Stimulated activated CD8-positive, alpha-beta memory T cell treated with anti-CD3 and anti-CD28 coated beads, Interleukin-12 subunit alpha, Interleukin-12 subunit beta, amount 100 ng/mL, for 4 hours (primary cell): ENCODE results near the gene MACF1.

Experiments
- DNase-seq: peaks from one replicate; pipeline ENCODE4 v3.0.0-alpha.2; 2020; ENCODE audit warnings: low read depth

MACF1 gene

DNA sequence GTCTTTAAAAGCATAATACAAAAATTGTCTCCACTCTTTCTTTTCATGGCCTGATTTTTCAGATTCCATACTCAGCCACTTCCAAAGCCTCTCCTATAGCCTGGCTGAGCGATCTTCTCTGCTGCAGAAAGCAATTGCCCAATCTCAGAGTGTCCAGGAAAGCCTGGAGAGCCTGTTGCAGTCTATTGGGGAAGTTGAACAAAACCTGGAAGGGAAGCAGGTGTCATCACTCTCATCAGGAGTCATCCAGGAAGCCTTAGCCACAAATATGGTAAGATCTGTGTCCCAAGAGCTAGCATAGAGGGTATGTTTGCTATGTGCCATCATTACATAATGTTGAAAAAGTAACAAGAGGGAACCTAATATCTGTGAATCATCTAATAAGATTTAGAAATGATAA, 156.2 kb downstream of the MACF1 start:
- DNase-seq, result no peak

DNA sequence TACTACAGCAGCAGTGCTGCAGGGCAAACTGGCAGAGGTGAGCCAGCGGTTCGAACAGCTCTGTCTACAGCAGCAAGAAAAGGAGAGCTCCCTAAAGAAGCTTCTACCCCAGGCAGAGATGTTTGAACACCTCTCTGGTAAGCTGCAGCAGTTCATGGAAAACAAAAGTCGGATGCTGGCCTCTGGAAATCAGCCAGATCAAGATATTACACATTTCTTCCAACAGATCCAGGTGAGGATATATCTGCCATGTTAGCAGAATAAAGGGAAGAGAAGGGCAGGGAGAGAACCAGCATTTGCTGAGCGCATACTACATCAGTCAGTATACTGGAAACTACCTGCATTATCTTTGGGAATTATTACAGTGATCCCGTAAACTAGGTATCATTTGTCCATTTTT, 157.0 kb downstream of the MACF1 start:
- DNase-seq, result no peak

DNA sequence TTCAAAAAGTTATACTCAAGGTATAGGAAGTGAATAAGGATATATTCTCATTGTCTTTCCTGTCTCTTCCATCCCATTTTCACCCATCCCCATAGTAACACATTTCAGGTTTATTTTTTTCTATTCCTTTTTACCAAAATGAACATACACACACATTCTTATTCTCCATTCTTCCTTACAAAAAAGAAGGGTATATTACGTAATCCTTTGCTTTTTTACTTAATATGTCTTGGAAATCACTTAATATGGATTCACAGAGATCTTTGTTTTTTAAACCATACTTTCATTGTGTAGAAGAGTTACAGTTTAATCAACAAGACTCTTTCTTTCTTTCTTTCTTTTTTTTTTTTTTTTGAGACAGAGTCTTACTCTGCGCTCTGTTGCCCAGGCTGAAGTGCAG, 158.8 kb downstream of the MACF1 start:
- no peak for DNase-seq

GRCh38 chr1:39368045-39368444, 163.6 kb downstream of the MACF1 start:
- DNase-seq, result no peak

- DNase-seq, result no peak
Measured at GRCh38 chr1:39369565-39369964, 165.1 kb downstream of the MACF1 start.

DNA sequence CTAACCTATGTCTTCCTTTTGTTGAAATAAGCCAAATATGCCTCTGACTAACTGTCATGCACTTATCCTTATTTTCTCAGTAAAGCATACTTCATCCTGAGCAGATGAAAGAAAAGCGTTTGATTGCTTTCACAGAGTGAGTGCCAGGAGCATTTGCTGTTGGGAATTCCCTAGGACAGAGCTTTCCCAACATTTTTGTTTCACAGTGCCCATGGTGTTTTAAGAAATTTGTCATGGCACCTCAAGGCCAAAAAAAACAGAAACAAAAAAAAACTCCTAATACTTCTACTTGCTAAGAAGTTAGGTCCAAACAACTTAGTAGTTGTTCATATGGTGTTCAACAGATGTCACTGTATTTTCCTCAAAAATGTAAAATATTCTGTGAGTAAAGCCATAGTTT, 166.1 kb downstream of the MACF1 start:
- no peak for DNase-seq

- DNase-seq, result no peak
Measured at GRCh38 chr1:39372105-39372504, 167.6 kb downstream of the MACF1 start.

GRCh38 chr1:39376656-39377055, 172.2 kb downstream of the MACF1 start:
- no peak for DNase-seq

DNA sequence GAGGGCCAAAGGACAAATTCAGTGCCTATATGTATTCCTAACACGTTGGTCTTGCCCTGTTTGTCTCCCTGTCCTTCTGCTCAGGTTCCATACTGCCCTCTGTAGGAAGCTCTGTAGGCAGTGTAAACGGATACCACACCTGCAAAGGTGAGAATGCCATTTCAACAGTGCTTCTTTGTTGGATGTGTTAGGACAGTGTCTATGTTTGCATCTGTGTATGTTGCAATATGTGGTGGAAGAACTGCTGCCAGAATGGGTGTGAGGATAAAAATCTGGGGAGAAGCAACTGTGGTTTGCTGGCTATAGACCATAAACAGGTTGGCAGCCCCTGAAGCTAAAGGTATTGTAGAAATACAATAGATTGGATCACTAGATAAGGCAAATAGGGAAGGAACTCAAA, 173.9 kb downstream of the MACF1 start:
- no peak for DNase-seq

GRCh38 chr1:39379187-39379586, 174.7 kb downstream of the MACF1 start:
- DNase-seq, result no peak

GRCh38 chr1:39380036-39380435, 175.5 kb downstream of the MACF1 start:
- DNase-seq, result no peak

DNA sequence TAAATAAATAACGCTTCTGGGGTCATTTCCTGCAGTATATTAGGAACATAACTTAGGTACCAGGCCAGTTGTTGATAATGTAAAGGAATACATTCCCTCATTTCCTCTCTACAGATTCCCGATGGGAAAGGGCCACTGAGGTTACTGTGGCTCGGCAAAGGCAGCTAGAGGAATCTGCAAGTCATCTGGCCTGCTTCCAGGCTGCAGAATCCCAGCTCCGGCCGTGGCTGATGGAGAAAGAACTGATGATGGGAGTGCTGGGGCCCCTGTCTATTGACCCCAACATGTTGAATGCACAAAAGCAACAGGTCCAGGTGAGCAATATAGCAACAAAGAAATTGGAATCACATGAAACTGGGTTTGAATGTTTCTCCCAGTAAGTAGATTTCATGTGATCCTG, 177.3 kb downstream of the MACF1 start:
- DNase-seq, result no peak

DNA sequence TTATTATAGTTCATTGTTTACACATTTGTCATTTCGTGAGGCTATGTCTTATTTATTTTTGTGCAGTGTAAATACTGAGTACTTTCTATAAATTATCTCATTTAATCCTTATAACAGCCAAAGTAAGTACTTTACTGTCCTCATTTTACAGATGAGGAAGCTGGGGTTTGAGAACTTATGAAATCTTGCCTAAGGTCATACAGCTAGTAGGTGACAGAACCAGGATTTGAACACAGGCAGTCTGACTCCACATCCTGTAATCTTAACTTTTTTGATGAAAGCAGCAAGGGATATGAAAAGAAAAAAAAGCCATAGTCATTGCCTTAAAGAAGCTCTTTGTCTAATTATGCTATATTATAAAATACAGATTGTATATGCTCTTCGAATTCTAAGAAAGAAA, 179.8 kb downstream of the MACF1 start:
- no peak for DNase-seq

DNA sequence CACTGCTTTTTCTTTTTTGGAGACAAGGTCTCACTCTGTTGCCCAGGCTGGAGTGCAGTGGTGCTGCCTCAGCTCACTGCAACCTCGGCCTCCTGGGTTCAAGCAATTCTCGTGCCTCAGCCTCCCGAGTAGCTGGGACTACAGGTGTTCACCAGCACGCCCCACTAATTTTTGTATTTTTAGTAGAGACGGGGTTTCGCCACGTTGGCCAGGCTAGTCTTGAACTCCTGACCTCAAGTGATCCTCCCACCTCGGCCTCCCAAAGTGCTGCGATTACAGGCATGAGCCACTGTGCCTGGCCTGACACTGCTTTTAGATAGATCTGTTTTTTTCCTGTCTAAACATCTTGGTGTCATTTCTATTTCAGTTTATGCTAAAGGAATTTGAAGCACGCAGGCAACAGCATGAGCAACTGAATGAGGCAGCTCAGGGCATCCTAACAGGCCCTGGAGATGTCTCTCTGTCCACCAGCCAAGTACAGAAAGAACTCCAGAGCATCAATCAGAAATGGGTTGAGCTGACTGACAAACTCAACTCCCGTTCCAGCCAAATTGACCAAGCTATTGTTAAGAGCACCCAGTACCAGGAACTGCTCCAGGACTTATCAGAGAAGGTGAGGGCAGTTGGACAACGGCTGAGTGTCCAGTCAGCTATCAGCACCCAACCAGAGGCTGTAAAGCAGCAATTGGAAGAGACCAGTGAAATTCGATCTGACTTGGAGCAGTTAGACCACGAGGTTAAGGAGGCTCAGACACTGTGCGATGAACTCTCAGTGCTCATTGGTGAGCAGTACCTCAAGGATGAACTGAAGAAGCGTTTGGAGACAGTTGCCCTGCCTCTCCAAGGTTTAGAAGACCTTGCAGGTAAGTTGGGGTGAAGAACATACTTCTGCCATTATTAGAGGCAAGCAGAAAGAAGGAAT, 180.8 kb downstream of the MACF1 start:
- DNase-seq, result no peak

DNA sequence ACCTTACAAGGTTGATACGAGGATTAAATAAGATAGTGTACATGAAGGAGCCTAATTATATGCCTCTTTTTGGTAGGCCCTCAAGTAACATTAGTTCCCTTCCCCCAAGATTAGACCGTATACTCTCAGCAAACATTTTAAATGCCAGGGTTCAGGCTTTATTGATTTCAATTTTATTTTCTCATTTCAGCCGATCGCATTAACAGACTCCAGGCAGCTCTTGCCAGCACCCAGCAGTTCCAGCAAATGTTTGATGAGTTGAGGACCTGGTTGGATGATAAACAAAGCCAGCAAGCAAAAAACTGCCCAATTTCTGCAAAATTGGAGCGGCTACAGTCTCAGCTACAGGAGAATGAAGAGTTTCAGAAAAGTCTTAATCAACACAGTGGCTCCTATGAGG, 182.5 kb downstream of the MACF1 start:
- no peak for DNase-seq

DNA sequence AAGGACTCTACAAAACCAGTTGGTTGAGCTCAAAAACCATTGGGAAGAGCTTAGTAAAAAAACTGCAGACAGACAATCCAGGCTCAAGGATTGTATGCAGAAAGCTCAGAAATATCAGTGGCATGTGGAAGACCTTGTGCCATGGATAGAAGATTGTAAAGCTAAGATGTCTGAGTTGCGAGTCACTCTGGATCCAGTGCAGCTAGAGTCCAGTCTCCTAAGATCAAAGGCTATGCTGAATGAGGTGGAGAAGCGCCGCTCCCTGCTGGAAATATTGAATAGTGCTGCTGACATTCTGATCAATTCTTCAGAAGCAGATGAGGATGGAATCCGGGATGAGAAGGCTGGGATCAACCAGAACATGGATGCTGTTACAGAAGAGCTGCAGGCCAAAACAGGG, 183.0 kb downstream of the MACF1 start:
- DNase-seq, result no peak

DNA sequence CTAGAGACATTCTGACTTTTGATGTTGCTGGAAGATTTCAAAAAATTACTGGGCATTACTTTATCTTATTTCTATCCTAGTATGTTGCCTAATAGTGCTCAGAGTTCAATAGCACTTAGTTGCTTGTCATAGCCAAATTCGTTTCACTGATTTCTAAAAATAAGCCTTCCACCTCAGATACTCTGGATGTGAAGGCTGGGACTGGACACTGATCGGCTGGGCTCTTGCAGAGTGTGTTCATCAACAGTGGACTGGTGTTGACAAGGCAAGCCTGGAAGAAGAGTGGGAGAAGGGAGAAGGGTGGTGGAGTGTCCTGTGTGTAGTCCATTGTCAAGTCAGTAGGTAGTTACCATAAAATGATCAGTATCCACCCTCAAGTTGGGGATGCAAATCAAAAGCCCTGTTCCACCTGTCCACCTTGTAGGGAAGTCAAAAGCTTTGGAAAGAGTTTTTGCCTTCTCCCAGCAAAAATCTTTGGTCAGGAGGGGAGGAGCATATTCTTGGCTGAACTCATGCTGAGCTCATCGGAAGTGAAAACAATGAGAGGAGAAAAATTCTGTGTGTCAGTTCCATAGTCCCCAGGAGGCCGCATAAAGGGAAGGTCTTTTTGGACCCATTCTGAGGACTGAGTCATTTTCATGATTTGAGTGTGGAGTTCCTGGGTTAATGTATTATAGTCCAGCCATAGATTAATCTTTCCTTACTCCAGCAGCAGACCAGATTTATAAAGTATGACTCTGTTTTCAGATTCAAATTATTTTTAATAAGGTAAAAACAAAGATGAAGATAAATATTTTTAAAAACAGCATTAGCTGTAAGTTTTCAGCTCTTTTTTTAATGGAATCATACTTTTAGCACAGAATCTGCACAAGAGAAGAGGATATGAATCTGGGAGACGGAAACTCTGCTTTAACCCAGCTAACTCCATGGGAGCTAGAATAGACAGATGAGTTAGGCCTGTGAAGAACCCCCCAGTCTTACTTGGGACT, 187.5 kb downstream of the MACF1 start:
- no peak for DNase-seq

DNA sequence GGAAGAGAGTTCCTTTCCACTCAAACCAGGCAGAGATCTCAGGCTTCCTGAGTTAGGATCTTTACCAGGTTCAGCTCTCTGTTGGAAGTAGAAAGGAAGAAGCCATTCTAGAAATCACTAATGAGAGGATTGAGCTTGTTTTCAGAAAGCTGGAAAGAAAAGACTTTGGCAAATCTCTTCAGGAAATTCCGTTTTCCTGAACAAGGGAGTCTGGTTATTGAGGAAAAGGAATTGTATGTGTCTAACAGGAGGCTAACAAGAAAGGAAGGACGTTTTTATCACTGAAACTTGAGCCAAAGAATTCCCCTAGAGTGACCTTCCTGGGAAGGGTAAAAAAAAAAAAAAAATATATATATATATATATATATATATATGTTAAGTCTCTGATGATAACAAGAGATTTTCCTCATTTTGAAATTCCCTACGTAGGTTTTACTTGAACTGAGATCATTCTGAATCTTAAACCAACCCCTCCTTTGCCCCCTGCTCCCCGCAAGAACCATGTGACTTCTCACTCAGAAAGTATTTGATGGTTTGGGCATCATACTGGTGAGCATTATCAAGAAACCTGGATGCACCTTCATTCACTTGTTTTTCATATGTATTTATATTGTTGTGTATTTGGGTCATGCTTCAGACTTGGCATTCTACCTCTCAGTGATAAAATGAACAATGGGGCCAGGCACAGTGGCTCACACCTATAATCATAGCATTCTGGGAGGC, 188.5 kb downstream of the MACF1 start:
- DNase-seq, result no peak

DNA sequence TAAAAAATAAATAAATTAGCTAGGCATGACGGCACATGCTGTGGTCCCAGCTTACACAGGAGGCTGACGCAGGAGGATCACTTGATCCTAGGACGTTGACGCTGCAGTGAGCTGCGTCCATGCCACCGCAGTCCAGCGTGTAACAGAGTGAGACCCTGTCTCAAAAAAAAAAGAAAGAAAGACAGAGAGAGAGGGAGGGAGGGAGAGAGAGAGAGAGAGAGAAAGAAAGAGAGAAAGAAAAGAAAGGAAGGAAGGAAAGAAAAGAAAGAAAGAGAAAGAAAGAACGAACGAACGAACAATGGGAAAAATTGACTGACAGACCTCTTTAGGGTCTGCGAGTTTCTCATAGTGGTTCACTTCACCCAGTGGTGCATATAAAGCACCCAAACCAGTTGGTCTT, 189.2 kb downstream of the MACF1 start:
- no peak for DNase-seq

DNA sequence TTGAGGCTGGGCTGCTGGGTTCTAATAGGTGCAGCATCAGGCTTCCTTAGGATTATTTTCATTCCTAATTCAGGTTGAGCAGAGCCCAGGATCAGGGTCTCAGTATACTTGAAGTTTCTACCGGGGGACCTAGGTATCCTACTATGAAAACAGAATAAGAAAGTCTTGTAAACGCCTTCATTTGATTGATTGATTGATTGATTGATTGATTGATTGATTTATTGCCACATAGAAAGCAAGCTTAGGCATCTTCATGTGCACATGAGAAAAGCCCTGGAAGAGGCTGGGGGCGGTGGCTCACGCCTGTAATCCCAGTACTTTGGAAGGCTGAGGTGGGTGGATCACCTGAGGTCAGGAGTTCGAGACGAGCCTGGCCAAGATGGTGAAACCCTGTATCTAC, 189.6 kb downstream of the MACF1 start:
- no peak for DNase-seq

DNA sequence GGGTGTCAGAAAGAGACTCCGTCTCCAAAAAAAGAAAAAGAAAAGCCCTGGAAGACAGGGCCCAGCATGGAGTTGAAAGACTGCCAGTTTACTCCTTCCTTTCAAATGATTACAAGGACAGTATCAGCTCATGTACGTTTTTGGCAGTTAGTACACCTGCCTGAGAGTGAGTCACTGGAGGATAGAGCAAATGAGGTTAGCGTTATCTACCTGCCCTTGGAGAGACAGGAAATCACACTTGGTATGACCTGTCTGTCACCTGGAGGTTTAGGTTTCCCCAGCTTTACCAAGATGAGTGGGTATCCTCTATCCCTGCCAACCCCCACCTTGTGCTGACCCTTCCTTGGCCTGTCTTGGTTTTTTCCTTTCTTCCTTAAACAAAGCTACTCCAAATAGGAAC, 190.1 kb downstream of the MACF1 start:
- no peak for DNase-seq

GRCh38 chr1:39395357-39395831, 190.9 kb downstream of the MACF1 start:
- no peak for DNase-seq
